Caco-2 (cell line): ENCODE results near the gene ATL1. TPM values are rescaled to one million over a fixed set of nuclear protein-coding genes. Genes with fewer than 3 reads are reported as not detected.

ENCODE experiments used
- BruUV-seq: library from RNA; stranded (reverse); fragments of 400-500 nt; replicated peaks from 2 replicates; lab custom pipeline; 2021; lab: Mats Ljungman, UMichigan
- CTCF ChIA-PET: fragments of 300-600 bp; sonication (Branson Sonifier 250); formaldehyde crosslinking; loops from one replicate; lab custom pipeline; 2022; ENCODE audit warnings: antibody characterized with exemption; lab: Charles Lee
- POLR2A ChIA-PET: fragments of 300-600 bp; sonication (Branson Sonifier 250); formaldehyde crosslinking; loops from one replicate; lab custom pipeline; 2022; ENCODE audit warnings: antibody characterized with exemption; lab: Charles Lee
- DNase-seq, 2 experiments: peaks; one replicate each; pipeline versions ENCODE4 v3.0.0 to v3.0.0-alpha.2; 2020 to 2022
- H3K27me3 ChIP-seq: replicated peaks from 2 replicates; pipeline ENCODE4 v1.6.0; 2011; ENCODE audit warnings: low read length; ENCODE audit not compliant: control insufficient read depth, insufficient read depth
- H3K36me3 ChIP-seq: 2 replicates; pipeline ENCODE4 v1.5.1; 2011; ENCODE audit warnings: low read length; ENCODE audit not compliant: control insufficient read depth, insufficient read depth
- H3K4me1 ChIP-seq: fragments of 250-450 bp; sonication (Bioruptor Pico); 2 replicates; pipeline ENCODE4 v1.5.1; 2020; ENCODE audit warnings: mild to moderate bottlenecking
- H3K4me3 ChIP-seq: 2 replicates; pipeline ENCODE4 v1.5.1; 2011; ENCODE audit warnings: low read depth, mild to moderate bottlenecking, control low read depth, low read length
- H3K9me3 ChIP-seq: fragments of 250-450 bp; sonication (Bioruptor Pico); 2 replicates; pipeline ENCODE4 v1.5.1; 2020; ENCODE audit warnings: mild to moderate bottlenecking, moderate library complexity
- H3K27ac Mint-ChIP-seq: one replicate; pipeline ENCODE4 v1.8.0; 2022; ENCODE audit warnings: mixed read lengths; ENCODE audit not compliant: unreplicated experiment
- H3K27me3 Mint-ChIP-seq: one replicate; pipeline ENCODE4 v1.8.0; 2022; ENCODE audit warnings: mixed read lengths; ENCODE audit not compliant: insufficient read depth, unreplicated experiment
- H3K36me3 Mint-ChIP-seq: one replicate; pipeline ENCODE4 v1.8.0; 2022; ENCODE audit warnings: mild to moderate bottlenecking, mixed read lengths; ENCODE audit not compliant: insufficient read depth, unreplicated experiment
- H3K4me1 Mint-ChIP-seq: one replicate; pipeline ENCODE4 v1.8.0; 2022; ENCODE audit warnings: low read depth, mixed read lengths; ENCODE audit not compliant: unreplicated experiment
- H3K4me3 Mint-ChIP-seq: one replicate; pipeline ENCODE4 v1.8.0; 2022; ENCODE audit warnings: mild to moderate bottlenecking, moderate library complexity, mixed read lengths; ENCODE audit not compliant: unreplicated experiment
- H3K9me3 Mint-ChIP-seq: one replicate; pipeline ENCODE4 v1.8.0; 2022; ENCODE audit warnings: mixed read lengths; ENCODE audit not compliant: unreplicated experiment
- CTCF ChIP-seq, 2 experiments: fragments of 200-600 bp in 1 of 2; IDR thresholded peaks; 1 replicate in 1 of 2; 2 replicates in 1 of 2; pipeline versions ENCODE4 v1.5.1 to v1.8.0; 2011 to 2022; ENCODE audit warnings: antibody characterized with exemption in 1 of 2, control low read depth in 1 of 2, inconsistent platforms in 1 of 2, low read depth in 1 of 2, low read length in 1 of 2, mild to moderate bottlenecking in 1 of 2, moderate library complexity in 1 of 2; ENCODE audit not compliant: insufficient read depth in 1 of 2, severe bottlenecking in 1 of 2, unreplicated experiment in 1 of 2
- intact Hi-C: fragments of 100-400 bp; cut with micrococcal nuclease; formaldehyde crosslinking; loops from one replicate; pipeline ENCODE4 v1.10.0; 2022; ENCODE audit not compliant: unreplicated experiment
- total RNA-seq: library from RNA; stranded (reverse); gene quantifications from 2 replicates; pipeline ENCODE4 v1.2.3, GENCODE V29; 2022

The ATL1 gene
- total RNA-seq, 1 experiment from 2014 or later = 1.1 TPM

GRCh38 chr14:50599700-50600444, 39.9 kb downstream of the ATL1 start:
- ChIA-PET POLR2A (no interaction called here), CTCF (interaction anchor here (0.6 to 2.4 kb wide), 8 partner anchors 89 to 640 kb away, joined by 3 to 12 read pairs (median 4); partner anchors contain the start of gene TMX1)
- Histone ChIP-seq H3K4me3 (no peak overlapping the region), H3K27me3 (no peaks in the 10 kb centered on the region), H3K9me3 (no peaks in the 10 kb centered on the region), H3K4me1 (no peaks in the 10 kb centered on the region), H3K36me3 (no peaks in the 10 kb centered on the region)
- Mint-ChIP-seq H3K4me1 (peaks cover 9% of the 10 kb centered on the region), H3K9me3 (no peaks in the 10 kb centered on the region), H3K4me3 (peak overlapping the region; percentile 30), H3K27me3 (no peaks in the 10 kb centered on the region), H3K36me3 (no peaks in the 10 kb centered on the region), H3K27ac (no peak overlapping the region)
- BruUV-seq = no TSS peak
- DNase-seq = peak in 1 of 2 experiments; percentile 37
- peak; percentile 52 to 55 for TF ChIP-seq CTCF (IDR thresholded peaks at IDR 0.05; ENCODE audit: insufficient read depth in 1 of 2, low read depth in 1 of 2, low read length in 1 of 2, severe bottlenecking in 1 of 2, unreplicated experiment in 1 of 2)
- intact Hi-C loops = loop anchor here (1.0 to 2.0 kb wide), 3 partner anchors 173 to 261 kb away; no protein-coding TSS in a partner anchor

- BruUV-seq = no TSS peak
- ChIA-PET POLR2A (no interaction called here), CTCF (interaction anchor here (0.6 to 2.4 kb wide), 7 partner anchors 88 to 639 kb away, joined by 4 to 12 read pairs (median 5); partner anchors contain the start of gene TMX1)
- Mint-ChIP-seq H3K27me3 (no peaks in the 10 kb centered on the region), H3K27ac (no peak overlapping the region), H3K4me1 (peaks cover 9% of the 10 kb centered on the region), H3K36me3 (no peaks in the 10 kb centered on the region), H3K9me3 (no peaks in the 10 kb centered on the region), H3K4me3 (no peak overlapping the region)
- Histone ChIP-seq H3K9me3 (no peaks in the 10 kb centered on the region), H3K27me3 (no peaks in the 10 kb centered on the region), H3K36me3 (no peaks in the 10 kb centered on the region), H3K4me1 (no peaks in the 10 kb centered on the region), H3K4me3 (no peak overlapping the region)
- TF ChIP-seq CTCF (IDR thresholded peaks at IDR 0.05; ENCODE audit: insufficient read depth in 1 of 2, low read depth in 1 of 2, low read length in 1 of 2, severe bottlenecking in 1 of 2, unreplicated experiment in 1 of 2) = no peak
- DNase-seq = no peak
- intact Hi-C loops = loop anchor here (1.0 to 2.0 kb wide), 3 partner anchors 172 to 260 kb away; no protein-coding TSS in a partner anchor
Observed at GRCh38 chr14:50600849-50601248, 40.9 kb downstream of the ATL1 start.

GRCh38 chr14:50601394-50601793, 41.4 kb downstream of the ATL1 start:
- Histone ChIP-seq H3K4me3 (no peak overlapping the region), H3K4me1 (no peaks in the 10 kb centered on the region), H3K27me3 (no peaks in the 10 kb centered on the region), H3K9me3 (no peaks in the 10 kb centered on the region), H3K36me3 (no peaks in the 10 kb centered on the region)
- BruUV-seq = no TSS peak
- TF ChIP-seq CTCF (IDR thresholded peaks at IDR 0.05; ENCODE audit: insufficient read depth in 1 of 2, low read depth in 1 of 2, low read length in 1 of 2, severe bottlenecking in 1 of 2, unreplicated experiment in 1 of 2) = no peak
- H3K27ac Mint-ChIP-seq = no peak overlapping the region
- ChIA-PET POLR2A (no interaction called here), CTCF (interaction anchor here (1.0 to 2.4 kb wide), 4 partner anchors 113 to 259 kb away, joined by 4 to 12 read pairs (median 5); no protein-coding TSS in a partner anchor)
- no peak overlapping the region for H3K4me3 Mint-ChIP-seq
- H3K36me3 Mint-ChIP-seq = no peaks in the 10 kb centered on the region
- intact Hi-C loops = loop anchor here (2.0 kb wide), 1 partner anchor 259 kb away; no protein-coding TSS in a partner anchor
- no peak for DNase-seq
- H3K9me3 Mint-ChIP-seq = no peaks in the 10 kb centered on the region
- no peaks in the 10 kb centered on the region for H3K27me3 Mint-ChIP-seq
- H3K4me1 Mint-ChIP-seq = peaks cover 9% of the 10 kb centered on the region
